ENCODE results near the gene OR6S1.

The OR6S1 gene

DNA sequence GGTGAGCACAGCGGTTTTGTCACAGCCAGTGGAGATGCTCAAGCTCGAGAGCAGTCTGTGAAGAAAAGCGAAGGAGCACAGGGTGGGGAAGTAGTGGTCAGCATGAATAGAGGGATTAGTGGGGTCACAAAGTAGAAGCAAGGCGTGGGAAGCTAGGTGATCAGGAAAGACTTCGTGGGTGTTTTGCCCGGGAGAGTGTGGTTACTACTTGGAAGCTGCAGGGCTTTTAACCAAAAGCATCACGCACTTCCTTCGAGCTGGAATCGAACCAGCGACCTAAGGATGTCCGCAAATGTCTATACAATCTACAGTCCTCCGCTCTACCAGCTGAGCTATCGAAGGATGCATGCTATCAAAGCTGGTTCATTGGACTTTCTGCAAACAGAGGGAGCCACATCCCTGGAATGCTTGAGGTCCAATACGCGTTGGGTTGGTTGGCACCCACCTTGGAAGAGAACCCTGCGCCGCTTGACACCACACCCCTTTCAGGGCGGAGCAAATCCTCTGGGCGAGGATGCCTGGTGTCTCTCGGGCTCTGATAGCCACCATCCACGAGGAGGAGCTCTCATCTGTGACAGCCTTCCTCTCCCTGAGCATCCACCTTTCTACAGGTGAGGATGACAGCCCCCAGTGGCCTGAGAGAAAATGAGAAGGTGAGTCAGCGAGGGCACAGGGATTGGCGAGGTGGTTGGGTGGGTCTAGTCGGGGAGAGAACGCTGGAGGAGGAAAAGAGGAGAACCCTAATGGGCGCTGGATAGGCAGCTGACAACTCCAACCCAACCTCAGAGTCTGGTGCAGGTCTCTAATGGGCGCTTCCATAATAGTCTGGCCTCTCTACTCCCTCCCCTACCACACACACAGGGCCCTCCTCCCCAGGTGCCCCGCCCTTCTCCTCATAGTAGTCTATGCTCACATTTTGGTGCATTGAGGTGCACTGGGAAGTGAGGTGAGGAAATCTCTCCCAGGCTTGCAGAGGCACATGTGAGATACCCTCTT, 16.0 kb upstream of the OR6S1 start (continued):
- TF ChIP-seq ZNF791 (tag by site-specific recombination; IDR thresholded peaks at IDR 0.05) (no peak), ZNF280C (tag by site-specific recombination; IDR thresholded peaks at IDR 0.05) (no peak), ZNF660 (tag by site-specific recombination; IDR thresholded peaks at IDR 0.05) (peak; percentile 98), ZNF548 (tag by site-specific recombination; IDR thresholded peaks at IDR 0.05) (no peak), ZNF843 (tag by site-specific recombination; IDR thresholded peaks at IDR 0.05) (peak; percentile 31; the same call in 1 of the 2 replicates), MZF1 (tag by site-specific recombination; IDR thresholded peaks at IDR 0.05; ENCODE audit: borderline replicate concordance) (no peak), ZNF292 (tag by site-specific recombination; IDR thresholded peaks at IDR 0.05; ENCODE audit: borderline replicate concordance, low read depth) (no peak), ZNF114 (tag by site-specific recombination; IDR thresholded peaks at IDR 0.05) (no peak), ZNF623 (tag by site-specific recombination; IDR thresholded peaks at IDR 0.05) (peak; percentile 14; the same call in 1 of the 2 replicates), ZBTB20 (tag by site-specific recombination; IDR thresholded peaks at IDR 0.05) (peak; percentile 42; the same call in 1 of the 2 replicates), ZNF366 (tag by site-specific recombination; conservative IDR thresholded peaks at IDR 0.05) (peak; percentile 99), ZNF561 (tag by site-specific recombination; IDR thresholded peaks at IDR 0.05; ENCODE audit: borderline replicate concordance) (0 out of 2 replicates have a peak, but pooled peaks have one; percentile 82), GLI2 (tag by site-specific recombination; IDR thresholded peaks at IDR 0.05; ENCODE audit: borderline replicate concordance, low read depth) (no peak), ZNF202 (tag by site-specific recombination; IDR thresholded peaks at IDR 0.05; ENCODE audit: borderline replicate concordance) (no peak), ZNF624 (tag by site-specific recombination; IDR thresholded peaks at IDR 0.05) (no peak), ZNF416 (tag by site-specific recombination; IDR thresholded peaks at IDR 0.05) (no peak), PRDM4 (tag by site-specific recombination; IDR thresholded peaks at IDR 0.05) (no peak), ZNF157 (tag by site-specific recombination; IDR thresholded peaks at IDR 0.05) (no peak), IKZF3 (tag by site-specific recombination; IDR thresholded peaks at IDR 0.05) (peak; percentile 87), ZNF354C (tag by site-specific recombination; IDR thresholded peaks at IDR 0.05; ENCODE audit: borderline replicate concordance, low read depth) (no peak), ZNF626 (tag by site-specific recombination; IDR thresholded peaks at IDR 0.05) (no peak)
- TF ChIP-seq, protein P1, sequence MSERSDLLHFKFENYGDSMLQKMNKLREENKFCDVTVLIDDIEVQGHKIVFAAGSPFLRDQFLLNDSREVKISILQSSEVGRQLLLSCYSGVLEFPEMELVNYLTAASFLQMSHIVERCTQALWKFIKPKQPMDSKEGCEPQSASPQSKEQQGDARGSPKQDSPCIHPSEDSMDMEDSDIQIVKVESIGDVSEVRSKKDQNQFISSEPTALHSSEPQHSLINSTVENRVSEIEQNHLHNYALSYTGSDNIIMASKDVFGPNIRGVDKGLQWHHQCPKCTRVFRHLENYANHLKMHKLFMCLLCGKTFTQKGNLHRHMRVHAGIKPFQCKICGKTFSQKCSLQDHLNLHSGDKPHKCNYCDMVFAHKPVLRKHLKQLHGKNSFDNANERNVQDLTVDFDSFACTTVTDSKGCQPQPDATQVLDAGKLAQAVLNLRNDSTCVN (tag by site-specific recombination; optimal IDR thresholded peaks at IDR 0.05): no peak
- TF ChIP-seq, protein P2, sequence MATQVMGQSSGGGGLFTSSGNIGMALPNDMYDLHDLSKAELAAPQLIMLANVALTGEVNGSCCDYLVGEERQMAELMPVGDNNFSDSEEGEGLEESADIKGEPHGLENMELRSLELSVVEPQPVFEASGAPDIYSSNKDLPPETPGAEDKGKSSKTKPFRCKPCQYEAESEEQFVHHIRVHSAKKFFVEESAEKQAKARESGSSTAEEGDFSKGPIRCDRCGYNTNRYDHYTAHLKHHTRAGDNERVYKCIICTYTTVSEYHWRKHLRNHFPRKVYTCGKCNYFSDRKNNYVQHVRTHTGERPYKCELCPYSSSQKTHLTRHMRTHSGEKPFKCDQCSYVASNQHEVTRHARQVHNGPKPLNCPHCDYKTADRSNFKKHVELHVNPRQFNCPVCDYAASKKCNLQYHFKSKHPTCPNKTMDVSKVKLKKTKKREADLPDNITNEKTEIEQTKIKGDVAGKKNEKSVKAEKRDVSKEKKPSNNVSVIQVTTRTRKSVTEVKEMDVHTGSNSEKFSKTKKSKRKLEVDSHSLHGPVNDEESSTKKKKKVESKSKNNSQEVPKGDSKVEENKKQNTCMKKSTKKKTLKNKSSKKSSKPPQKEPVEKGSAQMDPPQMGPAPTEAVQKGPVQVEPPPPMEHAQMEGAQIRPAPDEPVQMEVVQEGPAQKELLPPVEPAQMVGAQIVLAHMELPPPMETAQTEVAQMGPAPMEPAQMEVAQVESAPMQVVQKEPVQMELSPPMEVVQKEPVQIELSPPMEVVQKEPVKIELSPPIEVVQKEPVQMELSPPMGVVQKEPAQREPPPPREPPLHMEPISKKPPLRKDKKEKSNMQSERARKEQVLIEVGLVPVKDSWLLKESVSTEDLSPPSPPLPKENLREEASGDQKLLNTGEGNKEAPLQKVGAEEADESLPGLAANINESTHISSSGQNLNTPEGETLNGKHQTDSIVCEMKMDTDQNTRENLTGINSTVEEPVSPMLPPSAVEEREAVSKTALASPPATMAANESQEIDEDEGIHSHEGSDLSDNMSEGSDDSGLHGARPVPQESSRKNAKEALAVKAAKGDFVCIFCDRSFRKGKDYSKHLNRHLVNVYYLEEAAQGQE (tag by site-specific recombination; IDR thresholded peaks at IDR 0.05): peak; percentile 52; the same call in 1 of the 2 replicates
- TF ChIP-seq, protein P3, sequence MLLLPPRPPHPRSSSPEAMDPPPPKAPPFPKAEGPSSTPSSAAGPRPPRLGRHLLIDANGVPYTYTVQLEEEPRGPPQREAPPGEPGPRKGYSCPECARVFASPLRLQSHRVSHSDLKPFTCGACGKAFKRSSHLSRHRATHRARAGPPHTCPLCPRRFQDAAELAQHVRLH (tag by site-specific recombination; IDR thresholded peaks at IDR 0.05): peak; percentile 77; the same call in 1 of the 2 replicates
- TF ChIP-seq, protein P4, sequence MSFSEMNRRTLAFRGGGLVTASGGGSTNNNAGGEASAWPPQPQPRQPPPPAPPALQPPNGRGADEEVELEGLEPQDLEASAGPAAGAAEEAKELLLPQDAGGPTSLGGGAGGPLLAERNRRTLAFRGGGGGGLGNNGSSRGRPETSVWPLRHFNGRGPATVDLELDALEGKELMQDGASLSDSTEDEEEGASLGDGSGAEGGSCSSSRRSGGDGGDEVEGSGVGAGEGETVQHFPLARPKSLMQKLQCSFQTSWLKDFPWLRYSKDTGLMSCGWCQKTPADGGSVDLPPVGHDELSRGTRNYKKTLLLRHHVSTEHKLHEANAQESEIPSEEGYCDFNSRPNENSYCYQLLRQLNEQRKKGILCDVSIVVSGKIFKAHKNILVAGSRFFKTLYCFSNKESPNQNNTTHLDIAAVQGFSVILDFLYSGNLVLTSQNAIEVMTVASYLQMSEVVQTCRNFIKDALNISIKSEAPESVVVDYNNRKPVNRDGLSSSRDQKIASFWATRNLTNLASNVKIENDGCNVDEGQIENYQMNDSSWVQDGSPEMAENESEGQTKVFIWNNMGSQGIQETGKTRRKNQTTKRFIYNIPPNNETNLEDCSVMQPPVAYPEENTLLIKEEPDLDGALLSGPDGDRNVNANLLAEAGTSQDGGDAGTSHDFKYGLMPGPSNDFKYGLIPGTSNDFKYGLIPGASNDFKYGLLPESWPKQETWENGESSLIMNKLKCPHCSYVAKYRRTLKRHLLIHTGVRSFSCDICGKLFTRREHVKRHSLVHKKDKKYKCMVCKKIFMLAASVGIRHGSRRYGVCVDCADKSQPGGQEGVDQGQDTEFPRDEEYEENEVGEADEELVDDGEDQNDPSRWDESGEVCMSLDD (tag by site-specific recombination; IDR thresholded peaks at IDR 0.05): peak; percentile 52; the same call in 1 of the 2 replicates

All from HEK293 (cell line).